ENCODE results near the gene ATXN2.

DNA sequence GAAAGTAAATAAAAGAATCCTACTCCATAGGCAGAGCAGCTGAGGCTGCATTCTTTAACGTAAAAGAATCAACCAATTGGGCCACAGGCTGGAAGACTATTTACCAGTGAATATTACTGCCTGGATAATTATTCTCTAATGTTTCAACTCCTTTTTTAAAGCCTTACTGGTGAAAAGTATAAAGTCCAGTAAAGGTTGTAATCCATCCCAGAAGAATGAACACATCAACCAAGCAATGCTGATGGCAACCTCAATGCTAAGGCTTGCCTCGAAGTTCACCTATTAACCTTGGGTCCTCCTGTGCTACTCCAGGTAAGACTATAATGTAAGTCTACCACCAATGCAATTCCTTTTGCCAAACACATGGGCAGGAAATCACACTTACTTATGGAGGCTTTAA lies 77.3 kb downstream of the ATXN2 start:
- TF ChIP-seq, protein P1, sequence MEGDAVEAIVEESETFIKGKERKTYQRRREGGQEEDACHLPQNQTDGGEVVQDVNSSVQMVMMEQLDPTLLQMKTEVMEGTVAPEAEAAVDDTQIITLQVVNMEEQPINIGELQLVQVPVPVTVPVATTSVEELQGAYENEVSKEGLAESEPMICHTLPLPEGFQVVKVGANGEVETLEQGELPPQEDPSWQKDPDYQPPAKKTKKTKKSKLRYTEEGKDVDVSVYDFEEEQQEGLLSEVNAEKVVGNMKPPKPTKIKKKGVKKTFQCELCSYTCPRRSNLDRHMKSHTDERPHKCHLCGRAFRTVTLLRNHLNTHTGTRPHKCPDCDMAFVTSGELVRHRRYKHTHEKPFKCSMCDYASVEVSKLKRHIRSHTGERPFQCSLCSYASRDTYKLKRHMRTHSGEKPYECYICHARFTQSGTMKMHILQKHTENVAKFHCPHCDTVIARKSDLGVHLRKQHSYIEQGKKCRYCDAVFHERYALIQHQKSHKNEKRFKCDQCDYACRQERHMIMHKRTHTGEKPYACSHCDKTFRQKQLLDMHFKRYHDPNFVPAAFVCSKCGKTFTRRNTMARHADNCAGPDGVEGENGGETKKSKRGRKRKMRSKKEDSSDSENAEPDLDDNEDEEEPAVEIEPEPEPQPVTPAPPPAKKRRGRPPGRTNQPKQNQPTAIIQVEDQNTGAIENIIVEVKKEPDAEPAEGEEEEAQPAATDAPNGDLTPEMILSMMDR (conservative IDR thresholded peaks at IDR 0.05; ENCODE audit: low read depth, low read length): no peak
- TF ChIP-seq BHLHE40 (IDR thresholded peaks at IDR 0.05; ENCODE audit: low read depth, low read length): no peak
